ENCODE measurements around the gene GRIK4.

The GRIK4 gene

DNA sequence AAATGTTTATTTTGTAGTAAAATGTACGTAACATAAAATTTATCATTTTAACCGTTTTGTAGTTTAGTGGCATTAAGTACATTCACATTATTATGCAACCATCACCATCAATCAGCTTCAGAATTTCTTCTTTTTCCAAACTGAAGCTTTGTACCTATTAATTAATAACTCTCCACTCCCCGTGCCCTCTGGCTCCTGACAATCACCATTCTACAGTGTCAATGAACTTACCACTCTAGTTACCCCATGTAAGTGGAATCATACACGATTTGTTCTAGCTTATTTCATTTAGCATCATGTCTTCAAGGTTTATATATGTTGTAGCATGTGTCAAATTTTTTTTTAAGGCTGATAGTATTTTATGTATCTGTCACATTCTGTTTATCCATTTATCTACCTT is 522.1 kb downstream of the GRIK4 start:
- no peak overlapping the region for H3K4me3 ChIP-seq (ENCODE audit: low read length)
- TF ChIP-seq, protein P1, sequence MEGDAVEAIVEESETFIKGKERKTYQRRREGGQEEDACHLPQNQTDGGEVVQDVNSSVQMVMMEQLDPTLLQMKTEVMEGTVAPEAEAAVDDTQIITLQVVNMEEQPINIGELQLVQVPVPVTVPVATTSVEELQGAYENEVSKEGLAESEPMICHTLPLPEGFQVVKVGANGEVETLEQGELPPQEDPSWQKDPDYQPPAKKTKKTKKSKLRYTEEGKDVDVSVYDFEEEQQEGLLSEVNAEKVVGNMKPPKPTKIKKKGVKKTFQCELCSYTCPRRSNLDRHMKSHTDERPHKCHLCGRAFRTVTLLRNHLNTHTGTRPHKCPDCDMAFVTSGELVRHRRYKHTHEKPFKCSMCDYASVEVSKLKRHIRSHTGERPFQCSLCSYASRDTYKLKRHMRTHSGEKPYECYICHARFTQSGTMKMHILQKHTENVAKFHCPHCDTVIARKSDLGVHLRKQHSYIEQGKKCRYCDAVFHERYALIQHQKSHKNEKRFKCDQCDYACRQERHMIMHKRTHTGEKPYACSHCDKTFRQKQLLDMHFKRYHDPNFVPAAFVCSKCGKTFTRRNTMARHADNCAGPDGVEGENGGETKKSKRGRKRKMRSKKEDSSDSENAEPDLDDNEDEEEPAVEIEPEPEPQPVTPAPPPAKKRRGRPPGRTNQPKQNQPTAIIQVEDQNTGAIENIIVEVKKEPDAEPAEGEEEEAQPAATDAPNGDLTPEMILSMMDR (conservative IDR thresholded peaks at IDR 0.05; ENCODE audit: low read depth, low read length) = no peak
- DNase-seq (ENCODE audit: low read depth) = no peak

DNA sequence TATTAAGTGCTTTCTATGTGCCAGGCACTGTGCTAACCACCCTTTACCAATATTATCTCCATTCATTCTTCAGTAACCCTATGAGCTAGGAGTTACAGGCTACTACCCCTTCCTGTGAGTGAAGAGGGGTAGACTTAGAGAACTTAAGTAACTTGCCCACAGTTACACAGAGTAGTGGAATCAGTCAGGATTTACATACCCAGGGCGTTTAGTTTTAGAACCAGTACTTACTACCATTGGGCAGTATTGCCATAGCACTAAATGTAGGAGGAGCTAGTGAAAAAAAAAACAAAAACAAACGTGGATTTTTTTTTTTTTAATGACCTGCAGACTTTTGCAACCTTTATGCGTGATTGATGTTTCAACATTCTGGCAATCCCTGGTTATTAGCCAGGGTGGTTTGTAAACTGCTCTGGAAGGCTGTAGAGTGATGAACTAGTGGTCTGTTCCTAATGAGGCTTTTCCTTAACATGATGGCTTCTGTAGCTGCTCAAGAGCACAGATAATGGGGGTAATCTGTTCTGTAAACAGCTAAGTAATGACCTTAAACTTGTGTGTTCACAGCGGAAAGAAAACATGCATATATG is 523.7 kb downstream of the GRIK4 start:
- DNase-seq (ENCODE audit: low read depth) = no peak
- TF ChIP-seq, protein P1 (conservative IDR thresholded peaks at IDR 0.05; ENCODE audit: low read depth, low read length) = no peak

DNA sequence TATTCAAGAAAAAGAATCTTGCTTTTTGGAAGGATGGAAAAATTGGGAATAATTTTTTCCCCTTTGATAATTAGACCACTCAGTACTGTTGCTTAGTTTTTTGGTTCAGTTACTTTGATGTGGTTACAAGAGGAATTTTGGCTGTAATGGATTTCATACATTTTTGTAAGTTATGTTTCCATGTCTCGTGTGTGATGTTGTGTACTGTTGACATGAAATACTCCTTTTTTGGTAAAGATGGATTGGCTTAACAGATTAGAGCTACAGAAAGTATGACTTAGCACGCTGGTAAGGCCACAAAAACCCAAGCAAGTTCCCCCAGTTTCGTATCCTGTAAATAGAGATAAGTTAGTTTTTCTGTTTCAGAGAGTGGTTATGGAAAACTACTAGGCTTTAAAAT is 524.2 kb downstream of the GRIK4 start:
- peak; percentile 11 for DNase-seq (ENCODE audit: low read depth)
- TF ChIP-seq, protein P1 (conservative IDR thresholded peaks at IDR 0.05; ENCODE audit: low read depth, low read length) = no peak
- H3K4me3 ChIP-seq (ENCODE audit: low read length) = no peak overlapping the region

More for the DNA sequence above, 523.7 kb downstream of the GRIK4 start:
- H3K4me3 ChIP-seq (ENCODE audit: low read length) = no peak overlapping the region

DNA sequence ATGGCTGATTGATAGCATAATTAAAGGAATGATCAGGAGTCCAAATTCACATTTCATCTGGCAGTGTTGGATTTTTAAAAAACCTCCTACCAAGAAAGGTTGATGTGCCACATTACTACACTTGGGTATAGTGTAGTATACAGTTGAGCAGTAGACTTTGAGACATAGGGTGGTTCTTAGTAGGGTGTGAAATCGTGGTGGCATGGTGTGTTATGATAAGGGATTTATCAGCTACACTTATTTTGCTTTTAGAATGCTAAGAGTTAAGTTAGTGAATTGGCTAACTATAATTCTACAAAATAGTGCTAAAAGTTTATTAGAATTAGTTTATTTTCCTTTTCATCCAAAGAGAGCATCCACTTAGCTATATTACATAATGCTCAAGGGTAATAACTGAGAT is 525.5 kb downstream of the GRIK4 start:
- H3K4me3 ChIP-seq (ENCODE audit: low read length) = no peak overlapping the region
- no peak for DNase-seq (ENCODE audit: low read depth)
- TF ChIP-seq, protein P1 (conservative IDR thresholded peaks at IDR 0.05; ENCODE audit: low read depth, low read length) = no peak

Data from retinal pigment epithelial cell (primary cell).